SK-N-SH (cell line): ENCODE measurements around the gene AUTS2. TPM values are rescaled to one million over a fixed set of nuclear protein-coding genes. Genes with fewer than 3 reads are reported as not detected.
A peak's percentile ranks its signal among the peaks of the same experiment; 100 is the strongest.

ENCODE experiments used
- CTCF ChIA-PET: fragments of 300-600, 350-600 bp; formaldehyde crosslinking; extraction: SDS; loops from one replicate; lab custom pipeline; 2021; lab: Yijun Ruan, JAX
- POLR2A ChIA-PET: fragments of 350-600 bp; sonication (Branson Sonifier 250); formaldehyde crosslinking; extraction: SDS; loops from one replicate; lab custom pipeline; 2020; ENCODE audit warnings: antibody characterized with exemption, inconsistent platforms; lab: Yijun Ruan, JAX
- DNase-seq: peaks from one replicate; pipeline ENCODE4 v3.0.0; 2012
- H2AFZ ChIP-seq: fragments of 200-600 bp; sonication (generic); 2 replicates; pipeline ENCODE4 v1.8.1; 2016; ENCODE audit warnings: antibody characterized with exemption, mild to moderate bottlenecking, low read depth
- H3F3A ChIP-seq: fragments of 200-600 bp; sonication (generic); replicated peaks from 2 replicates; pipeline ENCODE3; 2016; ENCODE audit warnings: antibody characterized with exemption, mild to moderate bottlenecking; ENCODE audit not compliant: insufficient read depth
- H3K27ac ChIP-seq, 2 experiments: fragments of 200-500 bp in 1 of 2; fragments of 200-600 bp in 1 of 2; sonication (Bioruptor generic) in 1 of 2; sonication (generic), shearing (Covaris generic) in 1 of 2; 2 replicates each; pipeline versions ENCODE4 v1.5.1 to v1.6.1; 2014 to 2016; ENCODE audit warnings: low read depth in 2 of 2, inconsistent platforms in 1 of 2, low read length in 1 of 2, mild to moderate bottlenecking in 1 of 2, mixed read lengths in 1 of 2
- H3K27me3 ChIP-seq: fragments of 200-600 bp; sonication (generic), shearing (Covaris generic); 2 replicates; pipeline ENCODE4 v1.6.1; 2016; ENCODE audit warnings: mixed run types; ENCODE audit not compliant: insufficient read depth
- H3K36me3 ChIP-seq, 2 experiments: fragments of 200-500 bp in 1 of 2; fragments of 200-600 bp in 1 of 2; sonication (Bioruptor generic) in 1 of 2; sonication (generic) in 1 of 2; replicated peaks in 1 of 2; 2 replicates each; pipeline versions ENCODE3 to v1.5.1; 2014 to 2016; ENCODE audit warnings: low read length in 1 of 2, mild to moderate bottlenecking in 1 of 2; ENCODE audit not compliant: insufficient read depth in 2 of 2, control insufficient read depth in 1 of 2
- H3K4me1 ChIP-seq, 2 experiments: fragments of 200-500 bp in 1 of 2; fragments of 200-600 bp in 1 of 2; sonication (Bioruptor generic) in 1 of 2; sonication (generic), shearing (Covaris generic) in 1 of 2; 2 replicates each; pipeline versions ENCODE4 v1.5.1 to v1.6.1; 2014 to 2016; ENCODE audit warnings: low read depth in 1 of 2, low read length in 1 of 2, mixed run types in 1 of 2; ENCODE audit not compliant: insufficient read depth in 2 of 2, control insufficient read depth in 1 of 2
- H3K4me2 ChIP-seq: fragments of 200-600 bp; sonication (generic), shearing (Covaris generic); 2 replicates; pipeline ENCODE4 v1.6.1; 2017; ENCODE audit warnings: mixed run types
- H3K4me3 ChIP-seq, 2 experiments: fragments of 200-500 bp in 1 of 2; fragments of 200-600 bp in 1 of 2; sonication (Bioruptor generic) in 1 of 2; sonication (generic), shearing (Covaris generic) in 1 of 2; 2 replicates each; pipeline versions ENCODE4 v1.5.1 to v1.8.1; 2014 to 2016; ENCODE audit warnings: low read depth in 2 of 2, inconsistent platforms in 1 of 2, low read length in 1 of 2, mild to moderate bottlenecking in 1 of 2, mixed read lengths in 1 of 2, moderate library complexity in 1 of 2
- H3K79me2 ChIP-seq: fragments of 200-600 bp; sonication (generic); 2 replicates; pipeline ENCODE4 v1.8.1; 2017; ENCODE audit warnings: mild to moderate bottlenecking; ENCODE audit not compliant: insufficient read depth
- H3K9ac ChIP-seq: fragments of 200-600 bp; sonication (generic); 2 replicates; pipeline ENCODE4 v1.6.1; 2017; ENCODE audit warnings: mixed run types
- H3K9me2 ChIP-seq: fragments of 200-600 bp; sonication (generic); 2 replicates; pipeline ENCODE4 v1.6.1; 2017; ENCODE audit warnings: mixed run types
- H3K9me3 ChIP-seq: fragments of 200-600 bp; sonication (generic); 2 replicates; pipeline ENCODE4 v1.6.1; 2017; ENCODE audit warnings: mixed run types, mild to moderate bottlenecking, moderate library complexity
- H4K20me1 ChIP-seq: fragments of 200-600 bp; sonication (generic); 2 replicates; pipeline ENCODE4 v1.6.1; 2017; ENCODE audit warnings: mild to moderate bottlenecking, mixed run types; ENCODE audit not compliant: insufficient read depth
- CTCF ChIP-seq: fragments of 200-600 bp; sonication (generic); IDR thresholded peaks from 2 replicates; pipeline ENCODE4 v1.6.1; 2017; ENCODE audit warnings: antibody characterized with exemption, mild to moderate bottlenecking, moderate library complexity
- ELF1 ChIP-seq: IDR thresholded peaks from 2 replicates; pipeline ENCODE4 v1.4.0; 2012
- EP300 ChIP-seq, 2 experiments: IDR thresholded peaks; 2 replicates each; pipeline versions ENCODE4 v1.4.0 to v1.6.1; 2012; ENCODE audit warnings: borderline replicate concordance in 1 of 2, low read depth in 1 of 2, low read length in 1 of 2
- GABPA ChIP-seq: IDR thresholded peaks from 2 replicates; pipeline ENCODE4 v1.4.0; 2012; ENCODE audit warnings: low read depth, mild to moderate bottlenecking
- GATA2 ChIP-seq: sonication (generic); formaldehyde crosslinking; IDR thresholded peaks from 2 replicates; pipeline ENCODE4 v1.5.0; 2020; ENCODE audit warnings: mild to moderate bottlenecking, missing genetic modification reagents
- JUND ChIP-seq: IDR thresholded peaks from 2 replicates; pipeline ENCODE4 v1.4.0; 2012
- MAX ChIP-seq: IDR thresholded peaks from 2 replicates; pipeline ENCODE4 v1.4.0; 2012; ENCODE audit warnings: low read depth
- NFIC ChIP-seq: IDR thresholded peaks from 2 replicates; pipeline ENCODE4 v1.4.0; 2012; ENCODE audit warnings: borderline replicate concordance
- PBX3 ChIP-seq: IDR thresholded peaks from 2 replicates; pipeline ENCODE4; 2012
- POLR2AphosphoS5 ChIP-seq: IDR thresholded peaks from 2 replicates; pipeline ENCODE4 v1.6.1; 2012; ENCODE audit warnings: low read depth, low read length
- RAD21 ChIP-seq: IDR thresholded peaks from 2 replicates; pipeline ENCODE4 v1.6.1; 2012; ENCODE audit warnings: mild to moderate bottlenecking, low read length
- RCOR1 ChIP-seq: fragments of 150-350 bp; IDR thresholded peaks from 2 replicates; pipeline ENCODE4 v1.6.1; 2017; ENCODE audit warnings: antibody characterized with exemption, low read length
- REST ChIP-seq: IDR thresholded peaks from 2 replicates; pipeline ENCODE4 v1.6.1; 2012; ENCODE audit warnings: mild to moderate bottlenecking, low read depth, low read length, moderate library complexity
- RFX5 ChIP-seq: IDR thresholded peaks from 2 replicates; pipeline ENCODE4 v1.6.1; 2012; ENCODE audit warnings: mild to moderate bottlenecking, improper control_type of control experiment, low read length
- SIN3A ChIP-seq: IDR thresholded peaks from 2 replicates; pipeline ENCODE4 v1.6.1; 2012; ENCODE audit warnings: low read depth, mild to moderate bottlenecking, low read length, moderate library complexity, borderline replicate concordance
- TCF12 ChIP-seq: IDR thresholded peaks from 2 replicates; pipeline ENCODE4 v1.4.0; 2012
- ZBTB33 ChIP-seq: IDR thresholded peaks from 2 replicates; pipeline ENCODE4 v1.4.0; 2012; ENCODE audit warnings: low read depth, borderline replicate concordance
- WGBS: methylation state at CpG from one replicate; pipeline ENCODE4 v1.1.6; 2017; ENCODE audit warnings: low lambda C conversion rate; 5-methylcytosine and 5-hydroxymethylcytosine counted together
- polyA plus RNA-seq, 3 experiments: library from polyadenylated mRNA; depleted of rRNA; stranded (reverse); fragments of >200 nt; gene quantifications; 2 replicates each; pipeline ENCODE4 v1.2.3, GENCODE V29; 2012

Gene AUTS2
- polyA plus RNA-seq, 1 of the 3 experiments (the other 2 are of a cell fraction), result 15.6 TPM

GRCh38 chr7:69790977-69791724 lies 192.9 kb downstream of the AUTS2 start:
- no peak for DNase-seq
- peak overlapping the region in 1 of 2 experiments; percentile 25; a peak in 2 of 4 replicates for H3K27ac ChIP-seq
- TF ChIP-seq JUND (no peak), ZBTB33 (no peak), ELF1 (no peak), RCOR1 (no peak), TCF12 (no peak), RAD21 (no peak), POLR2AphosphoS5 (no peak), GATA2 (CRISPR knock-in tag) (no peak; the same call in 1 of the 2 replicates), REST (no peak), GABPA (no peak), EP300 (IDR thresholded peaks at IDR 0.05; ENCODE audit: borderline replicate concordance in 1 of 2, low read depth in 1 of 2, low read length in 1 of 2) (no peak), RFX5 (no peak), SIN3A (no peak), NFIC (no peak), PBX3 (no peak), CTCF (no peak), MAX (no peak)
- no peaks in the 10 kb centered on the region for H3K9me3 ChIP-seq
- H3K4me1 ChIP-seq, result peaks cover 6 to 17% of the 10 kb centered on the region in 2 experiments; a peak in 3 of 4 replicates
- H3K36me3 ChIP-seq, result no peaks in the 10 kb centered on the region
- peaks cover 10% of the 10 kb centered on the region for H3K79me2 ChIP-seq
- no peaks in the 10 kb centered on the region for H3K9me2 ChIP-seq
- H2AFZ ChIP-seq, result no peak overlapping the region
- H3K4me2 ChIP-seq, result no peak overlapping the region
- ChIA-PET CTCF (interaction anchor here (0.6 to 1.3 kb wide), 3 partner anchors 8 to 15 kb away, joined by 3 read pairs; no protein-coding TSS in a partner anchor), POLR2A (no interaction called here)
- no peaks in the 10 kb centered on the region for H3F3A ChIP-seq
- 70% methylated on average over 7 of the region's 7 CpGs for WGBS
- H3K9ac ChIP-seq, result no peak overlapping the region
- H4K20me1 ChIP-seq, result peaks cover 13% of the 10 kb centered on the region; the same call in 1 of the 2 replicates
- no peak overlapping the region for H3K4me3 ChIP-seq
- no peaks in the 10 kb centered on the region for H3K27me3 ChIP-seq
